ENCODE data around the gene FAM9A. TPM values are rescaled to one million over a fixed set of nuclear protein-coding genes. Genes with fewer than 3 reads are reported as not detected.

The FAM9A gene
- total and polyA plus RNA-seq, 2 of the 4 experiments (the other 2 are of a cell fraction): not detected

DNA sequence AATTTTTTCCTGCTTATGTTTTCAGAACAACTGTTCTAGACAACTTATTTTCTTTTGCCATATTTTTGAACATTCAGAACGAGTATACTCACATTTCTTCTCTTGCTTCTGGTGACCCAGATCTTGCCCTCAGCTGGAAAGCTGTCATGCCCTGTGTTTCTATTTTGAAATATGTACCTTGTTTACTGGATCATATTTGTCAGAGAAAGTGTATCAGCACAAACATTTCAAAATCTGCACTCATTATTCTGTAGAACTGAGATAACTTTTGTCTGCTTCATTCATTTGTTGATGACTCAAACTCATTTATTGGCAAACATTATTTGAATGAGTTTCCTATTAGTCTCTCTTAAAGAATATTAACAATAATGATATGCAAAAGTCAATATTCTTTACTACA is 46.2 kb upstream of the FAM9A start:
- no CpG with 5 or more reads among the region's 1 CpG for whole genome bisulfite sequencing, 2 experiments (ENCODE audit: extremely low coverage in 2 of 2, insufficient read length in 1 of 2)
- no peak overlapping the region for H2AK5ac ChIP-seq (ENCODE audit: low read depth, low read length)
- in situ Hi-C loops (cut with MboI; ENCODE audit: low sequenced_read_pairs) (no loop called here), dilution Hi-C loops (cut with HindIII; ENCODE audit: low sequenced_read_pairs, unreplicated experiment) (no loop called here), intact Hi-C loops (cut with micrococcal nuclease) (no loop called here)
- no peaks in the 10 kb centered on the region for H4K20me1 ChIP-seq (ENCODE audit: insufficient read depth, low read length)
- H3K4me1 ChIP-seq (ENCODE audit: control insufficient read depth, insufficient read depth, low read length): peaks cover 9% of the 10 kb centered on the region
- no peak overlapping the region for H3K14ac ChIP-seq (replicated peaks; ENCODE audit: low read depth, low read length)
- no peak overlapping the region for H3K56ac ChIP-seq (ENCODE audit: extremely low read depth, insufficient read depth, low read length)
- no peak overlapping the region for H2BK20ac ChIP-seq (ENCODE audit: low read depth, low read length)
- no peak overlapping the region for H2BK15ac ChIP-seq (ENCODE audit: low read depth, low read length)
- ATAC-seq (ENCODE audit: low read depth) (no peak), DNase-seq (no peak)
- no peak overlapping the region for H2BK120ac ChIP-seq (ENCODE audit: low read depth, low read length)
- TF ChIP-seq RFX5 (IDR thresholded peaks at IDR 0.05; ENCODE audit: low read depth, low read length) (no peak), FOS (IDR thresholded peaks at IDR 0.05; ENCODE audit: low read depth, low read length) (no peak), ELK1 (IDR thresholded peaks at IDR 0.05; ENCODE audit: borderline replicate concordance, low read depth, low read length) (no peak), NFE2L2 (IDR thresholded peaks at IDR 0.05; ENCODE audit: low read depth, low read length) (no peak), MAFK (IDR thresholded peaks at IDR 0.05; ENCODE audit: low read depth, low read length) (no peak), CHD1 (IDR thresholded peaks at IDR 0.05; ENCODE audit: low read depth, low read length) (no peak)
- POLR2A ChIA-PET (ENCODE audit: unreplicated experiment): no interaction called here
- no TSS peak for BruUV-seq (replicated peaks)
- H3K23ac ChIP-seq (ENCODE audit: low read depth, low read length): no peak overlapping the region
- H3K18ac ChIP-seq (ENCODE audit: low read depth, low read length): no peak overlapping the region
- no peak overlapping the region for H4K91ac ChIP-seq (ENCODE audit: insufficient read depth, low read depth, low read length)
- H2BK5ac ChIP-seq (ENCODE audit: low read depth, low read length, poor library complexity, severe bottlenecking): no peak overlapping the region
- H2AFZ ChIP-seq (replicated peaks; ENCODE audit: low read length, poor library complexity): no peak overlapping the region
- no peaks in the 10 kb centered on the region for H3K79me1 ChIP-seq (ENCODE audit: low read depth in 1 of 2, low read length in 2 of 2)
- H4K5ac ChIP-seq (ENCODE audit: low read depth, low read length): no peak overlapping the region
- no peak overlapping the region for H3K4me3 ChIP-seq (ENCODE audit: insufficient read depth, low read depth, low read length)
- H3K27ac ChIP-seq (ENCODE audit: insufficient read depth, low read length): no peak overlapping the region
- no peak overlapping the region for H3K9ac ChIP-seq (ENCODE audit: low read depth, low read length)
- H4K8ac ChIP-seq (ENCODE audit: low read depth in 2 of 2, low read length in 2 of 2): no peak overlapping the region
- no peaks in the 10 kb centered on the region for H3K36me3 ChIP-seq (ENCODE audit: control insufficient read depth, insufficient read depth, low read length)
- no peak overlapping the region for H3K4me2 ChIP-seq (ENCODE audit: low read depth, low read length)
- no peak overlapping the region for H2AK9ac ChIP-seq (replicated peaks; ENCODE audit: low read depth, low read length, poor library complexity)
- H3K4ac ChIP-seq (ENCODE audit: low read depth, low read length): no peak overlapping the region
- H3K9me1 ChIP-seq (ENCODE audit: insufficient read depth, low read length): 0 out of 2 replicates have a peak, but pooled peaks cover 3% of the 10 kb centered on the region
- CTCF ChIA-PET: no interaction called here
- H3K9me3 ChIP-seq (ENCODE audit: control insufficient read depth, insufficient read depth, low read length): no peaks in the 10 kb centered on the region
- no peaks in the 10 kb centered on the region for H3K27me3 ChIP-seq (ENCODE audit: control insufficient read depth, insufficient read depth, low read length)
